IMR-90 (cell line): ENCODE measurements around the gene MPZL3. TPM values are rescaled to one million over a fixed set of nuclear protein-coding genes. Genes with fewer than 3 reads are reported as not detected.

ENCODE experiments used
- ATAC-seq: fragments of 200-7000 bp; cut with Tn5 transposase; 2 replicates; pipeline ENCODE4 v1.9.1; 2020; ENCODE audit warnings: low read depth, mild to moderate bottlenecking, moderate library complexity
- BruUV-seq: library from RNA; stranded (reverse); fragments of 400-500 nt; replicated peaks from 2 replicates; lab custom pipeline; 2021; lab: Mats Ljungman, UMichigan
- CTCF ChIA-PET: fragments of 300-600 bp; formaldehyde crosslinking; extraction: SDS; loops from one replicate; lab custom pipeline; 2021; ENCODE audit warnings: antibody characterized with exemption; lab: Yijun Ruan, JAX
- POLR2A ChIA-PET: fragments of 300-600 bp; sonication (Branson Sonifier 250); formaldehyde crosslinking; loops from one replicate; lab custom pipeline; 2022; ENCODE audit warnings: antibody characterized with exemption; ENCODE audit not compliant: unreplicated experiment; lab: Charles Lee
- DNase-seq: peaks from one replicate; pipeline ENCODE4 v3.0.0; 2013
- H2AFZ ChIP-seq: replicated peaks from 2 replicates; pipeline ENCODE3; 2013; ENCODE audit warnings: low read length, mild to moderate bottlenecking; ENCODE audit not compliant: poor library complexity
- H2AK5ac ChIP-seq: 2 replicates; pipeline ENCODE4 v1.6.1; 2013; ENCODE audit warnings: low read depth, low read length, inconsistent platforms
- H2AK9ac ChIP-seq: replicated peaks from 2 replicates; pipeline ENCODE3; 2013; ENCODE audit warnings: mild to moderate bottlenecking, low read depth, low read length, moderate library complexity; ENCODE audit not compliant: poor library complexity
- H2BK120ac ChIP-seq: 2 replicates; pipeline ENCODE4 v1.6.1; 2013; ENCODE audit warnings: low read depth, low read length, inconsistent platforms
- H2BK15ac ChIP-seq: 3 replicates; pipeline ENCODE4 v1.6.1; 2013; ENCODE audit warnings: low read depth, low read length, inconsistent platforms
- H2BK20ac ChIP-seq: 2 replicates; pipeline ENCODE4 v1.6.1; 2013; ENCODE audit warnings: low read depth, mild to moderate bottlenecking, inconsistent platforms, low read length, moderate library complexity
- H2BK5ac ChIP-seq: 2 replicates; pipeline ENCODE4 v1.6.1; 2013; ENCODE audit warnings: mild to moderate bottlenecking, low read depth, low read length, inconsistent platforms; ENCODE audit not compliant: poor library complexity, severe bottlenecking
- H3K14ac ChIP-seq: replicated peaks from 2 replicates; pipeline ENCODE4 v1.6.1; 2013; ENCODE audit warnings: low read depth, low read length, inconsistent platforms
- H3K18ac ChIP-seq: 2 replicates; pipeline ENCODE4 v1.6.1; 2013; ENCODE audit warnings: low read depth, low read length, control low read depth
- H3K23ac ChIP-seq: 2 replicates; pipeline ENCODE4 v1.6.1; 2013; ENCODE audit warnings: low read depth, low read length, inconsistent platforms
- H3K27ac ChIP-seq: 2 replicates; pipeline ENCODE4 v1.5.1; 2013; ENCODE audit warnings: mild to moderate bottlenecking, control low read depth, low read length; ENCODE audit not compliant: insufficient read depth
- H3K27me3 ChIP-seq: 2 replicates; pipeline ENCODE4 v1.6.1; 2013; ENCODE audit warnings: low read length; ENCODE audit not compliant: control insufficient read depth, insufficient read depth
- H3K36me3 ChIP-seq: 2 replicates; pipeline ENCODE4 v1.6.1; 2013; ENCODE audit warnings: low read length, mixed read lengths; ENCODE audit not compliant: control insufficient read depth, insufficient read depth
- H3K4ac ChIP-seq: 2 replicates; pipeline ENCODE4 v1.6.1; 2013; ENCODE audit warnings: low read depth, low read length, inconsistent platforms
- H3K4me1 ChIP-seq: 2 replicates; pipeline ENCODE4 v1.6.1; 2013; ENCODE audit warnings: low read length, mixed read lengths; ENCODE audit not compliant: control insufficient read depth, insufficient read depth
- H3K4me2 ChIP-seq: 2 replicates; pipeline ENCODE4 v1.6.1; 2013; ENCODE audit warnings: low read depth, mild to moderate bottlenecking, control low read depth, low read length, moderate library complexity
- H3K4me3 ChIP-seq: 2 replicates; pipeline ENCODE4 v1.5.1; 2013; ENCODE audit warnings: low read depth, mild to moderate bottlenecking, control low read depth, low read length, moderate library complexity; ENCODE audit not compliant: insufficient read depth
- H3K56ac ChIP-seq: 2 replicates; pipeline ENCODE4 v1.6.1; 2013; ENCODE audit warnings: low read length, inconsistent platforms; ENCODE audit not compliant: insufficient read depth; ENCODE audit errors: extremely low read depth
- H3K79me1 ChIP-seq, 2 experiments: 2 replicates each; pipeline ENCODE4 v1.6.1; 2013; ENCODE audit warnings: low read length in 2 of 2, inconsistent platforms in 1 of 2, low read depth in 1 of 2
- H3K9ac ChIP-seq: 2 replicates; pipeline ENCODE4 v1.6.1; 2013; ENCODE audit warnings: low read depth, low read length, control low read depth
- H3K9me1 ChIP-seq: 2 replicates; pipeline ENCODE4 v1.6.1; 2013; ENCODE audit warnings: low read length, inconsistent platforms; ENCODE audit not compliant: insufficient read depth
- H3K9me3 ChIP-seq: 2 replicates; pipeline ENCODE4 v1.6.1; 2013; ENCODE audit warnings: low read length; ENCODE audit not compliant: control insufficient read depth, insufficient read depth
- H4K20me1 ChIP-seq: 2 replicates; pipeline ENCODE4 v1.6.1; 2013; ENCODE audit warnings: low read length, inconsistent platforms; ENCODE audit not compliant: insufficient read depth
- H4K5ac ChIP-seq: 2 replicates; pipeline ENCODE4 v1.6.1; 2013; ENCODE audit warnings: mild to moderate bottlenecking, low read depth, low read length, control low read depth
- H4K8ac ChIP-seq, 2 experiments: 2 replicates each; pipeline ENCODE4 v1.6.1; 2013; ENCODE audit warnings: low read depth in 2 of 2, low read length in 2 of 2, control low read depth in 1 of 2, inconsistent platforms in 1 of 2
- H4K91ac ChIP-seq: 2 replicates; pipeline ENCODE4 v1.6.1; 2013; ENCODE audit warnings: low read depth, low read length, inconsistent platforms; ENCODE audit not compliant: insufficient read depth
- BHLHE40 ChIP-seq: fragments of 150-350 bp; IDR thresholded peaks from 2 replicates; pipeline ENCODE4 v1.6.1; 2016; ENCODE audit warnings: mild to moderate bottlenecking, low read depth, low read length
- FOS ChIP-seq: fragments of 150-350 bp; IDR thresholded peaks from 2 replicates; pipeline ENCODE4 v1.6.1; 2016; ENCODE audit warnings: low read depth, low read length
- NFE2L2 ChIP-seq: fragments of 150-350 bp; IDR thresholded peaks from 2 replicates; pipeline ENCODE4 v1.6.1; 2016; ENCODE audit warnings: low read depth, mild to moderate bottlenecking, low read length
- POLR2A ChIP-seq: IDR thresholded peaks from 2 replicates; pipeline ENCODE4 v1.6.1; 2012; ENCODE audit warnings: mild to moderate bottlenecking, low read depth, low read length
- WGBS, 2 experiments: methylation state at CpG; one replicate each; pipeline versions ENCODE4 v1.1.5 to v1.1.7; 2013; ENCODE audit warnings: missing lambda C conversion rate in 2 of 2; ENCODE audit not compliant: insufficient read length in 1 of 2; ENCODE audit errors: extremely low coverage in 2 of 2; 5-methylcytosine and 5-hydroxymethylcytosine counted together
- dilution Hi-C: fragments of 300-500 bp; cut with HindIII; formaldehyde crosslinking; loops from one replicate; pipeline ENCODE4 v1.14.3; 2018; ENCODE audit warnings: low sequenced_read_pairs; ENCODE audit not compliant: unreplicated experiment
- in situ Hi-C: fragments of 300-500 bp; cut with MboI; formaldehyde crosslinking; loops from 3 replicates; pipeline ENCODE4 v1.14.3; 2019; ENCODE audit warnings: low sequenced_read_pairs, inconsistent platforms, mixed read lengths
- intact Hi-C: fragments of 100-400 bp; cut with micrococcal nuclease; formaldehyde crosslinking; loops from 2 replicates; pipeline ENCODE4 v1.10.0; 2022
- polyA plus RNA-seq, 3 experiments: library from polyadenylated mRNA; depleted of rRNA; stranded (reverse); fragments of >200 nt; gene quantifications; 2 replicates each; pipeline ENCODE4 v1.2.3, GENCODE V29; 2012; ENCODE audit warnings: low replicate concordance in 1 of 3
- total RNA-seq: library from RNA; depleted of rRNA; stranded (reverse); fragments of >200 nt; gene quantifications from 2 replicates; pipeline ENCODE4 v1.2.3, GENCODE V29; 2012
- TF ChIP-seq, protein P1 (sequence below): fragments of 150-350 bp; IDR thresholded peaks from 2 replicates; pipeline ENCODE4 v1.6.1; 2016; ENCODE audit warnings: low read depth, mild to moderate bottlenecking, low read length, moderate library complexity, borderline replicate concordance

Gene MPZL3
- total and polyA plus RNA-seq, 2 of the 4 experiments (the other 2 are of a cell fraction), result 0.15 to 0.36 TPM

DNA sequence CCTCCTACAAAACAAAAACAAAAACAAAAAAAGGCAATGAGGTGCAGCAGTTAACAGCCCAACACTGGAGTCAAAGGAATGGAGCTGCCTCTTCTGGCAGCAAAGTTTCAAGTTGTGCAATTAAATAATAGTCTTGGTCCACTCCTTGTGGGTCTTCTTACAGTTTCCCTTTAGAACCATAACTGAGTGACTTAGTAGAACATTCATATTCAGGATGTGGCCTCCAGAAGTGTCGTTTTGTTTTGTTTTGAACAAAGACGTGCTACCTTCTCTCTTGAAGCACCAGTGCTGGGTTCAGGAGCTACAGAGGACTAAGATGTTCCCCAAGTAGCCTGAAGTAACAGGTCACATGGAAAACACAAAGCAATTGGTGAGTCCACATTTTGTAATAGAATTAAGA is 25.4 kb downstream of the MPZL3 start:
- Histone ChIP-seq H4K5ac (no peak overlapping the region), H2AK5ac (no peak overlapping the region), H2BK15ac (no peak overlapping the region), H3K18ac (no peak overlapping the region), H3K14ac (no peak overlapping the region), H3K4me3 (no peak overlapping the region), H3K79me1 (no peaks in the 10 kb centered on the region), H2AFZ (no peak overlapping the region), H3K9me3 (no peaks in the 10 kb centered on the region), H3K4me2 (no peak overlapping the region), H3K36me3 (no peaks in the 10 kb centered on the region), H2BK120ac (no peak overlapping the region), H3K4ac (no peak overlapping the region), H3K23ac (no peak overlapping the region), H3K9me1 (no peaks in the 10 kb centered on the region), H4K8ac (no peak overlapping the region), H3K27me3 (no peaks in the 10 kb centered on the region; the same call in 1 of the 2 replicates), H2BK20ac (no peak overlapping the region), H4K20me1 (no peaks in the 10 kb centered on the region), H2AK9ac (no peak overlapping the region), H3K56ac (no peak overlapping the region), H3K27ac (no peak overlapping the region), H4K91ac (no peak overlapping the region), H2BK5ac (no peak overlapping the region), H3K4me1 (no peaks in the 10 kb centered on the region), H3K9ac (no peak overlapping the region)
- intact Hi-C loops, result no loop called here
- ATAC-seq, result no peak
- WGBS, 2 experiments, result no CpG with 5 or more reads among the region's 2 CpGs
- TF ChIP-seq POLR2A, result no peak
- TF ChIP-seq, protein P1, sequence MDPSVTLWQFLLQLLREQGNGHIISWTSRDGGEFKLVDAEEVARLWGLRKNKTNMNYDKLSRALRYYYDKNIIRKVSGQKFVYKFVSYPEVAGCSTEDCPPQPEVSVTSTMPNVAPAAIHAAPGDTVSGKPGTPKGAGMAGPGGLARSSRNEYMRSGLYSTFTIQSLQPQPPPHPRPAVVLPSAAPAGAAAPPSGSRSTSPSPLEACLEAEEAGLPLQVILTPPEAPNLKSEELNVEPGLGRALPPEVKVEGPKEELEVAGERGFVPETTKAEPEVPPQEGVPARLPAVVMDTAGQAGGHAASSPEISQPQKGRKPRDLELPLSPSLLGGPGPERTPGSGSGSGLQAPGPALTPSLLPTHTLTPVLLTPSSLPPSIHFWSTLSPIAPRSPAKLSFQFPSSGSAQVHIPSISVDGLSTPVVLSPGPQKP, result no peak
- TF ChIP-seq FOS, result no peak
- no peak for TF ChIP-seq NFE2L2
- TF ChIP-seq BHLHE40, result no peak
- dilution Hi-C loops, result no loop called here
- ChIA-PET CTCF (no interaction called here), POLR2A (no interaction called here)
- DNase-seq, result no peak
- in situ Hi-C loops, result no loop called here
- no TSS peak for BruUV-seq
